LNCaP clone FGC (cell line): ENCODE measurements around the gene CFAP100.
A peak's percentile ranks its signal among the peaks of the same experiment; 100 is the strongest.

Source experiments
- DNase-seq: peaks from one replicate; pipeline ENCODE4 v3.0.0-alpha.2; 2011; ENCODE audit warnings: low read depth
- H3K4me3 ChIP-seq: 2 replicates; pipeline ENCODE4 v1.5.1; 2011; ENCODE audit warnings: mild to moderate bottlenecking, low read depth, low read length, control low read depth
- TF ChIP-seq, protein P1 (sequence below): IDR thresholded peaks from 2 replicates; pipeline ENCODE4 v1.5.1; 2012; ENCODE audit warnings: mild to moderate bottlenecking; ENCODE audit not compliant: control insufficient read depth, insufficient read depth; ENCODE audit errors: extremely low read depth

CFAP100 gene

DNA sequence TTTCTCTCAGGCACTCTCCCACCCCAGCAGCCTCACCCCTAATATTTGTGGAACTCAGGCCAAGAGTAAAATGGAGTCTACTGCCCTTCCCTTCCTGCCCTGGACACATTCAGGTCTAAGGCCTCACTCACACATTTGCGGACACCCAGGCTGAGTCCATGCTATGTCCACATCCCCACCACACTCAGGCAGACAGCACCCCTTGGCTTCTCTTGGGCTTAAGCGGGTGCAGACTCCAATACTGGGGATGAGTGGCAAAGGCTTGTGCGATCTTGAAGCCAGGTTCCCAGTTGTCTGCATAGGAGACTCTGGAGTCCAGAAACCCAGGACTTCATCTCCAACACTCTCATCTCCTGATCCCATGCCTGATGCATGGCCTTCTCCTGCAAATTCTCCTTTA, 17.5 kb upstream of the CFAP100 start:
- TF ChIP-seq, protein P1, sequence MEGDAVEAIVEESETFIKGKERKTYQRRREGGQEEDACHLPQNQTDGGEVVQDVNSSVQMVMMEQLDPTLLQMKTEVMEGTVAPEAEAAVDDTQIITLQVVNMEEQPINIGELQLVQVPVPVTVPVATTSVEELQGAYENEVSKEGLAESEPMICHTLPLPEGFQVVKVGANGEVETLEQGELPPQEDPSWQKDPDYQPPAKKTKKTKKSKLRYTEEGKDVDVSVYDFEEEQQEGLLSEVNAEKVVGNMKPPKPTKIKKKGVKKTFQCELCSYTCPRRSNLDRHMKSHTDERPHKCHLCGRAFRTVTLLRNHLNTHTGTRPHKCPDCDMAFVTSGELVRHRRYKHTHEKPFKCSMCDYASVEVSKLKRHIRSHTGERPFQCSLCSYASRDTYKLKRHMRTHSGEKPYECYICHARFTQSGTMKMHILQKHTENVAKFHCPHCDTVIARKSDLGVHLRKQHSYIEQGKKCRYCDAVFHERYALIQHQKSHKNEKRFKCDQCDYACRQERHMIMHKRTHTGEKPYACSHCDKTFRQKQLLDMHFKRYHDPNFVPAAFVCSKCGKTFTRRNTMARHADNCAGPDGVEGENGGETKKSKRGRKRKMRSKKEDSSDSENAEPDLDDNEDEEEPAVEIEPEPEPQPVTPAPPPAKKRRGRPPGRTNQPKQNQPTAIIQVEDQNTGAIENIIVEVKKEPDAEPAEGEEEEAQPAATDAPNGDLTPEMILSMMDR: no peak
- H3K4me3 ChIP-seq: no peak overlapping the region
- no peak for DNase-seq

DNA sequence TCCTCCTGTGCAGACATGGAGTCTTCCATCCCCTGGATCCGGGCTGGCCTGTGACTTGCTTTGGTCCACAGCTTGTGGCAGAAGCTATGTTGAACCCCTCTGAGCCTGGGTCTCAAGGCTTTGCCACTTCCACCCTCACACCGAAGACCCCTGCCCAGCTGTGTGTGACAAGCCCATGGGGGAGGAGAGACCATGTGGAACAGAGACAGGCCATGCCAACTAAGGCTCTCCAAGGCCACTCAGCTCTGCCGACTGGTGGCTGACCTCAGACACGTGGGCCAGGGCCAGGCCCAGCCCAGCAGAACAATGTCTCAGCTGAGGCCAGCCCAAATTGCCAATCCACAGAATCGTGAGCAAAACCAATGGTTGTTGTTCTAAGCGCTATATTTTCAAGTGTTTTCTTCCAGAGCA, 16.4 kb upstream of the CFAP100 start:
- TF ChIP-seq, protein P1: no peak
- no peak overlapping the region for H3K4me3 ChIP-seq
- DNase-seq: no peak

DNA sequence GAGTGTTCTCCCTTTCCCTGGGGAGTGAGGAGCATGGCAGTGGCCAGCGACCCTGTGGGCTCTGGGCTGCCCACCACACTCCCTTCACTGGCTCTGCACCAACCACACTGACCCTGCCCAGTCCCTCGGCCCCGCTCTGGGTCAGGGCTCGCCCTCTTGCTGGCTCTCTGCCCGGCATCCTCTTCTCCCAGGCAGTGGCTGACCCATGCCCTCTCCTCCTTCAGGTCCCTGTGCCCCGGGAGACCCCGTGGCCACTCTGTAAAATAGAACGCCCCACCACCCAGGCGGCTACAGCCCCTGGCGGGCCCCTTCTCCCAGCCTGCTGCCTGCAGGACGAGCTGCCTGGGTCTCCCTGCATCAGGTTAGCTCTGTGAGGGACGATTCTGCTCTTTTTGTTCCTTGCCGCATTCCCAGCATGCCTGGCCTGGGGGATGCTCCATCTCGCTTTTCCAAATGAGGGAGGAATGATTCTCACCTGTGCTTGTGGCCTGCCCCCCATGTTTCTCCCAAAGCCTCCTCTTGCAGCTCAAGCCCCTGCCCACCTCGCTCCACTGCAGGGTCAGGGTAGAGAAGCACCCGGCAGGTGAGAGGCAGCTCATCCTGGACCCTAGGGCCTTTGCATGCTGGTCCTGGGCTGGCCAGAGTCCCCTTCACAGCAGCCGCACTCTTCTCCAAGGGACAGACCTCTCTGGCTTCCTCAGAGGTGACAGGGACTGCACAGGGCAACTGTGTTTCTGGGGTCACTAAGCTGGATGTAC, 14.5 kb upstream of the CFAP100 start:
- no peak overlapping the region for H3K4me3 ChIP-seq
- no peak for DNase-seq
- TF ChIP-seq, protein P1: no peak

DNA sequence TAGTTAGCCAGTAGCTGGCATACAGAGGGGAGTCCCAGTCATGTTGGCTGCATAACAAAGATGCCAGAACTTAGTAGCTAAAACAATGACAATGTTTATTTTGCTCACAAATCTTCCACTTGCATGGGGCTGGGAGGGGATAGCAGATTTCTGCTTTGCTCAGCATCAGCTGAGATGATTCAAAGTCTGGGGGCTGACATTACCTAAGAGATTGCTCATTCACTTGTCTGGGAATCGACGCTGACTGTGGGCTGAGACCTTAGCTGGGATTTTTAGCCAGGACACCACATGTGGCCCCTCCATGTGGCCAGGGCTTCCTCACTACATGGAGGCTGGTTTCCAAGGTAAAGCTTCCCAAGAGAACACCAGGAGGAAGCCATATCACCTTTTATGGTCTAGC, 12.7 kb upstream of the CFAP100 start:
- TF ChIP-seq, protein P1: no peak
- no peak for DNase-seq
- no peak overlapping the region for H3K4me3 ChIP-seq

DNA sequence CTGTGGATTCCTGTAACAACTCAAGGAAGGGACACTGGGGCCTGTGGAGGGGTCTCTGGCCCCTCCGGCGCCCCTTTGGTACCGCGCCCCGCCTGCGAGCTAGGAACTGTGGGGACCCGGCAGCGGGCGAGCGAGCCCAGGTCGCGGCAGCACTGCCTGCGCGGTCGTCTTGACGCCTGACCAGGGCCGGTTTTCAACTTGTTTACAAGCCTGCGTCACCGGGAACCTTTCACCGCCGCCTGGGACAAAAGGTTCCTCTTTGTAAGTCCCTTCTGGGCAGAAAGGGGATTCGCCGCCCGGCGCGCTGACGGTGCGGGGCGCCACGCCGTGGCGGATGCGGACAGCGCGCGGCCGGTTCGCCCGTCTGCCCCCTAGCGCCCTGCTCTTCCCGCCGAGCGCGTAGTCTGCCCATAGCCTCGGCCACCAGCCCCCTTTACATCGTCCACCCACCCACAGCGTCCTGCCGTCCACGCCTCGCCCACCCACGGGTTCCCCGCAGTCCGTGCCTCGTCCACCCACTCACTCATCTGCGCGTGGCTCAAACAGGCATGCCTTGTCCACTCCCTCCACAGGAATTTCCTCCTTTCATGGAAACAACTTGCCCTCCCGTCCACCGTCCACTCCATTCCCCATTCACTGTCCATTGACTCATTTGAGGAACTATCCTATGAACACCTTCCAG, 5.5 kb upstream of the CFAP100 start:
- TF ChIP-seq, protein P1: peak; percentile 100

DNA sequence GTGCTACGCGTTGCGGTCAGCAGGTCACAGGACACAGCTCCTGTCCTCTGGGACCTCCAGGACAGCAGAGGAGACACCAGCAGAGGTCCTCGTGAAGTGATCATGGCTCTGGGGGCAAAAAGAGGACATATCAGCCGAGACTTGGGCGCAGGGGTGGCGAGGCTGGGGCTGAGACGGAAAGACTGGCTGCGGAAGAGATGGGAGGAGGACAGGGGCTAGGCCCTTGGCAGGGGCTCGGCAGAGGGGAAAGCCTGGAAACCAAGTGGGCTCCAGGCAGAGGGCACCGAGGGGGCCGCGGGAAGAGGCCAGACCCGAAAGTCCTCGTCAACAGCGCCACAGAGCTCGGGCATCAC, 4.9 kb upstream of the CFAP100 start:
- TF ChIP-seq, protein P1: peak; percentile 31
- no peak for DNase-seq
- H3K4me3 ChIP-seq: no peak overlapping the region

More for the DNA sequence above, 5.5 kb upstream of the CFAP100 start:
- DNase-seq: peak; percentile 87
- peak overlapping the region; percentile 10 for H3K4me3 ChIP-seq

DNA sequence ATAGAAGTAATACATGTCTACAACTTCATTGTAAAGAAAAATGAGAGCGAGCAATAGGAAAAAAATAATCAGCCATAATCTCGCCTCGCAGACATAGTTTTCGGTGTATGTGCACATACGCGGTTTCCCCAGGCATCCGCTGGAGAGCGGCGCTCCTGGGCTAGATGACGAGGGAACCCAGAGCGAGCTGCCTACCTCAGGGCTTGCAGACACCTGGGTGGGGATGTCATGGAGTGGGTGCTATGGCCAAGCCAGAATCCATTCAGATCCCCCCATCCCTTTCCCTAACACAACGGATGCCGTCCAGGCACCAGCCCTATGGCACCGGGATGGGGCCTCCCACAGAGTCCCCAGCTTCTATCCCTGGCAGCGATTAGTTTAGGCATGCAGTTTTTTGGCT, 4.5 kb upstream of the CFAP100 start:
- no peak overlapping the region for H3K4me3 ChIP-seq
- TF ChIP-seq, protein P1: no peak

More for the DNA sequence above, 4.5 kb upstream of the CFAP100 start:
- DNase-seq: no peak
